GM12864 (cell line): Measurements from ENCODE around the gene PTPRR.

Source experiments
- DNase-seq: peaks from one replicate; pipeline ENCODE4 v3.0.0-alpha.2; 2011; ENCODE audit warnings: low read depth
- H3K4me3 ChIP-seq: 2 replicates; pipeline ENCODE4 v1.5.1; 2011; ENCODE audit warnings: mild to moderate bottlenecking, low read depth, low read length, control low read depth
- TF ChIP-seq, protein P1 (sequence below): IDR thresholded peaks from 2 replicates; pipeline ENCODE4 v1.5.1; 2011; ENCODE audit warnings: low read depth, mild to moderate bottlenecking, moderate library complexity, low read length, control low read depth, inconsistent platforms; ENCODE audit errors: missing control alignments

The PTPRR gene

DNA sequence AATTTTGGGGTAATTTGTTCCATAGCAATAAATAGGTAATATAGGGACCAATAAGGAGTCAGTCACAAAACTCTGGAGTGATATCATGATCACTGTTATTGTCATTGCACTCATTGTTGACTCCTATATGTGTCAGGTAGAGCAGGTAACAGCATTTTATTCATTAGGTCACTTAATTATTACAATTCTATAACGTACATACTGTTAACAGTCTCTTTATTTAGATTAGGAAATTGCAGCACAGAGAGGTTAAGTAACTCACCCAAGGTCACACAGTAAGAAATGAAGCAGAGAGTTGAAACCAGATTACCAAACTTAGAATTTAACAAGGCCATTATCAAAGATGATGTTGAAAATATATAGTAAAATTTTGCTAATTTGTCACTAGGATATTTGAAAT is 233.6 kb downstream of the PTPRR start:
- no peak overlapping the region for H3K4me3 ChIP-seq
- TF ChIP-seq, protein P1, sequence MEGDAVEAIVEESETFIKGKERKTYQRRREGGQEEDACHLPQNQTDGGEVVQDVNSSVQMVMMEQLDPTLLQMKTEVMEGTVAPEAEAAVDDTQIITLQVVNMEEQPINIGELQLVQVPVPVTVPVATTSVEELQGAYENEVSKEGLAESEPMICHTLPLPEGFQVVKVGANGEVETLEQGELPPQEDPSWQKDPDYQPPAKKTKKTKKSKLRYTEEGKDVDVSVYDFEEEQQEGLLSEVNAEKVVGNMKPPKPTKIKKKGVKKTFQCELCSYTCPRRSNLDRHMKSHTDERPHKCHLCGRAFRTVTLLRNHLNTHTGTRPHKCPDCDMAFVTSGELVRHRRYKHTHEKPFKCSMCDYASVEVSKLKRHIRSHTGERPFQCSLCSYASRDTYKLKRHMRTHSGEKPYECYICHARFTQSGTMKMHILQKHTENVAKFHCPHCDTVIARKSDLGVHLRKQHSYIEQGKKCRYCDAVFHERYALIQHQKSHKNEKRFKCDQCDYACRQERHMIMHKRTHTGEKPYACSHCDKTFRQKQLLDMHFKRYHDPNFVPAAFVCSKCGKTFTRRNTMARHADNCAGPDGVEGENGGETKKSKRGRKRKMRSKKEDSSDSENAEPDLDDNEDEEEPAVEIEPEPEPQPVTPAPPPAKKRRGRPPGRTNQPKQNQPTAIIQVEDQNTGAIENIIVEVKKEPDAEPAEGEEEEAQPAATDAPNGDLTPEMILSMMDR: no peak
- DNase-seq: no peak

DNA sequence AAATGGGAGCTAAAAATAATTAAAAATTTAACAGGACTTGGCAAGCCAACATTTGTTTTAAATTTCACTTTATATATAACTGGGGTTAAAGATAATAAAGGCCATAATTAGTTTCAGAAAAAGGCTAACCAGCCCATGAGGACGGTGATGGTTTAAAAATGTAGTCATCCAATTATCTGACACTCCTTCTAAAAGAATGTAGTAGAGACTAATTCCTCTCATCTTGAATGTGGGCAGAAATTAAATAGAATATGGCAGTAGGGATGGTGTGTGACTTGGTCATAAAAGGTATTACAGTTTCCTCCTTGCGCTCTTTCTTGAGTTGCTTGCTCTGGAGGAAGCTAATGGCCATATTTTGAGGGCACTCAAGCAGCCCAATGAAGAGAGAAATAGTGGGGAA is 234.2 kb downstream of the PTPRR start:
- TF ChIP-seq, protein P1: no peak
- H3K4me3 ChIP-seq: no peak overlapping the region
- DNase-seq: no peak

DNA sequence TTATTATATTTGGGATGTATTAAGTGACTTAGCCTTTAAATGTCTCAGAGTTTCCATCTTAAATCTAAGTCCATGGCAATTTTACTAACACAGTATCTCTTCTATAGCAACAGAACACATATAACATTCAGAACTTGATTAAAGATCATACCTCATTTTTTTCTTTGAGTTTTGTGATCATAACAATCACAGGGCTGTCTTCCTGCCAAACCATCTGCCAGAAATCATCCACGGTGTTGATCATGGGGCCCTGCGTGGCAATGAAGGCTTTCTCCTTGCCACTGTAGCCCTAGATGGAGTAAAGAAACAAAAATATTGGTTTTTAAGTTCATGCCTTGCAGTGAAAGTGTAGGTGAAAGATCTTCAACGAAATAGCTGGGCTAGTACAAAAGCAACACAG is 236.6 kb downstream of the PTPRR start:
- TF ChIP-seq, protein P1: no peak
- H3K4me3 ChIP-seq: no peak overlapping the region
- no peak for DNase-seq

DNA sequence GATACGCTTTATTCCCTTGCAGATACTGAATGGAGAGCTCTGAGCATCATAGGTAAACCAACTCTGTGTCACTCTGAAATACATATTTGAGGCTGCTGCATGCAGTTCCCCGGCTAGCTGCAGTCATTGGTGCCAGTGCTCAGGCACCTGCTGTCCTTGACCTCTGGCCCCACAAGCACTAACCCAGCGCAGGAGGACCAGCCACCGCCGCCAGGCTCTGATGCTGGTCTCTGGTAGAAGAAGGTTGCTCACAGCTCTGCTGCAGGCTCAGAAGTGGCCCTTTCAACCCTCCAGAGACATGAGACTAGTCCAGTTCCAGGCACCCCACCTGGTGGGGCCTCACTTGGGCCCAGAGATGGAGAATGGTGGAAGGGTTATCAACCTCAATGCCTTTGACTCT is 248.8 kb downstream of the PTPRR start:
- TF ChIP-seq, protein P1: no peak
- no peak overlapping the region for H3K4me3 ChIP-seq
- DNase-seq: no peak

DNA sequence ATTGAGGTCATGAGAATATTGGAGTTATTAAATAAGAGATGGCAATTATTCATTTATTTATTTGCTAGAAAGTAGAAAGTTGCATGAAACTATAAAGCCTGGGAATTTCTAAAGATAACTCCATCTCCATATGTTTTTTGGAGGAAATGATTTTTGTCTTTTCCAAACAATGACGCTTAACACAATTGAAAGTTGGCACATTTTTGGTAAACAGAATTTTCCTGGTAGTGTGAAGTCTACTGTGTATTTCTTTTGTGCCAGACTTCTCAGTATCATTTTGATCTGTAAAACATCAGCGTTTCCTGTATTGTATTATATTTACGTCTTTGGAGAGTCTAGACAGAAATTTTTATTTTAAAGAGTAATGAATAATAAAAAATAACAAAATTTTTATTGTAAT is 249.6 kb downstream of the PTPRR start:
- DNase-seq: no peak

DNA sequence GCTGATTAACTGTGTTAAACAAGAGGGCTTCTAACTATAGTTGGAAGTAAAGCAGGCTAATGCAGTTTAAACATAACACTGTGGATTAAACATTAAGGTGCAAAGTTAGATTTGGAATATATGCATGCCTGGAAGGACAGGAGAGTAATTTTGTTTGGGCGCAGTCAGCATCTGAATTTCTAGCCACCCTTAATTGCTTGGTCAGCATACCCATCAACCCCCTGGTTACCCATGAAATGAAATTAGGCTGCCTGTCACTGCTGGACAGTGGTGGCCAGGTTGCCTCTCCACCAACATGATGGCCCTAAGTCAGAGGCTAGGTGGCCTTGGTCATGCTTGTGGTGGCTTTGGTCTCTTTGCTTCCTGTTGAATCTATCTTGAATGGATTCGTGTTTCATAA is 253.3 kb downstream of the PTPRR start:
- DNase-seq: no peak
- H3K4me3 ChIP-seq: no peak overlapping the region
- TF ChIP-seq, protein P1: no peak

More for the DNA sequence above, 249.6 kb downstream of the PTPRR start:
- no peak overlapping the region for H3K4me3 ChIP-seq
- TF ChIP-seq, protein P1: no peak

DNA sequence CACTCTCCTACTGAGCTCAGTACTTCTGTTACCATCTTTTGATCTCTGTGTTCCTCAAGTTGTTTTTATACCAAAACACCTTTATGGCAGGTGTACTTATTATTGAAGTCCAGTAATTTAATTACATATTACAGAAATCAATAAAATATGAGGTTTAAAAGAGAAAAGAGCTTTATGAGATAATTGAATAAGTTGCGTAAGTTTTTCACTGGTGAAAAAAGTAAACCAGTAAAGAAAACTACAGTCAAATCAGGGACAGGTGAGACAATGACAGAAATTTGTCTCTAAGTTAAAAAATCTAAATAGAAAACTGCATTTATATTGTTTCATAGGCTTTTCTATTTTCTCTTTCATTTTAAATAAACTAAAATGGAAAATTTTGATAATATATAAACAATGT is 254.2 kb downstream of the PTPRR start:
- TF ChIP-seq, protein P1: no peak
- no peak overlapping the region for H3K4me3 ChIP-seq
- no peak for DNase-seq
